ENCODE measurements around the gene BRI3.

The BRI3 gene

GRCh38 chr7:98285157-98286092 is 3.9 kb downstream of the BRI3 start:
- no peak for DNase-seq
- in situ Hi-C loops (cut with MboI; ENCODE audit: low pct_unique_long_range_greater_than_20kb, low sequenced_read_pairs) = no loop called here

- peak; percentile 32 for DNase-seq
- in situ Hi-C loops (cut with MboI; ENCODE audit: low pct_unique_long_range_greater_than_20kb, low sequenced_read_pairs) = no loop called here
Measured at GRCh38 chr7:98286093-98286539, 4.6 kb downstream of the BRI3 start.

GRCh38 chr7:98286701-98287485 is 5.4 kb downstream of the BRI3 start:
- in situ Hi-C loops (cut with MboI; ENCODE audit: low pct_unique_long_range_greater_than_20kb, low sequenced_read_pairs) = no loop called here
- DNase-seq = no peak

GRCh38 chr7:98287486-98287959 is 6.0 kb downstream of the BRI3 start:
- in situ Hi-C loops (cut with MboI; ENCODE audit: low pct_unique_long_range_greater_than_20kb, low sequenced_read_pairs) = no loop called here
- no peak for DNase-seq

GRCh38 chr7:98288064-98288823 is 6.8 kb downstream of the BRI3 start:
- peak; percentile 38 for DNase-seq
- in situ Hi-C loops (cut with MboI; ENCODE audit: low pct_unique_long_range_greater_than_20kb, low sequenced_read_pairs) = no loop called here

- DNase-seq = no peak
- in situ Hi-C loops (cut with MboI; ENCODE audit: low pct_unique_long_range_greater_than_20kb, low sequenced_read_pairs) = no loop called here
Measured at GRCh38 chr7:98289333-98289875, 7.9 kb downstream of the BRI3 start.

GRCh38 chr7:98291717-98292116 is 10.2 kb downstream of the BRI3 start:
- DNase-seq = no peak
- in situ Hi-C loops (cut with MboI; ENCODE audit: low pct_unique_long_range_greater_than_20kb, low sequenced_read_pairs) = no loop called here

GRCh38 chr7:98293265-98293664 is 11.8 kb downstream of the BRI3 start:
- in situ Hi-C loops (cut with MboI; ENCODE audit: low pct_unique_long_range_greater_than_20kb, low sequenced_read_pairs) = no loop called here
- DNase-seq = no peak

- in situ Hi-C loops (cut with MboI; ENCODE audit: low pct_unique_long_range_greater_than_20kb, low sequenced_read_pairs) = no loop called here
- no peak for DNase-seq
Measured at GRCh38 chr7:98293746-98294145, 12.3 kb downstream of the BRI3 start.

GRCh38 chr7:98294326-98294725 is 12.8 kb downstream of the BRI3 start:
- in situ Hi-C loops (cut with MboI; ENCODE audit: low pct_unique_long_range_greater_than_20kb, low sequenced_read_pairs) = no loop called here
- DNase-seq = no peak

GRCh38 chr7:98294798-98295382 is 13.4 kb downstream of the BRI3 start:
- DNase-seq = peak; percentile 69
- in situ Hi-C loops (cut with MboI; ENCODE audit: low pct_unique_long_range_greater_than_20kb, low sequenced_read_pairs) = no loop called here

GRCh38 chr7:98295467-98296192 is 14.1 kb downstream of the BRI3 start:
- no peak for DNase-seq
- in situ Hi-C loops (cut with MboI; ENCODE audit: low pct_unique_long_range_greater_than_20kb, low sequenced_read_pairs) = no loop called here

GRCh38 chr7:98296833-98297232 is 15.3 kb downstream of the BRI3 start:
- in situ Hi-C loops (cut with MboI; ENCODE audit: low pct_unique_long_range_greater_than_20kb, low sequenced_read_pairs) = no loop called here

GRCh38 chr7:98297626-98298286 is 16.3 kb downstream of the BRI3 start:
- in situ Hi-C loops (cut with MboI; ENCODE audit: low pct_unique_long_range_greater_than_20kb, low sequenced_read_pairs) = no loop called here
- no peak for DNase-seq

More at GRCh38 chr7:98296833-98297232, 15.3 kb downstream of the BRI3 start:
- no peak for DNase-seq

GRCh38 chr7:98300595-98301372 is 19.3 kb downstream of the BRI3 start:
- no peak for DNase-seq

GRCh38 chr7:98301693-98302470 is 20.4 kb downstream of the BRI3 start:
- in situ Hi-C loops (cut with MboI; ENCODE audit: low pct_unique_long_range_greater_than_20kb, low sequenced_read_pairs) = no loop called here
- no peak for DNase-seq

More at GRCh38 chr7:98300595-98301372, 19.3 kb downstream of the BRI3 start:
- in situ Hi-C loops (cut with MboI; ENCODE audit: low pct_unique_long_range_greater_than_20kb, low sequenced_read_pairs) = no loop called here

All from KBM-7 (cell line).